Gastrocnemius medialis (tissue), 4 donors: ENCODE measurements around the gene ENKUR.

ENCODE experiments used
- POLR2A ChIP-seq, 2 donors: fragments of 450-650 bp; IDR thresholded peaks; one replicate each; pipeline ENCODE4 v1.6.1; 2017; ENCODE audit warnings: antibody characterized with exemption in 2 of 2, mild to moderate bottlenecking in 2 of 2, moderate library complexity in 2 of 2
- TF ChIP-seq, protein P1 (sequence below), 5 experiments: fragments of 450-650 bp in 3 of 5; fragments of 200-600 bp in 2 of 5; sonication (generic) in 2 of 5; IDR thresholded peaks in 4 of 5; conservative IDR thresholded peaks in 1 of 5; 1 replicate in 4 of 5; 2 replicates in 1 of 5; pipeline ENCODE4 v1.5.1; 2016 to 2019; ENCODE audit warnings: antibody characterized with exemption in 5 of 5, mild to moderate bottlenecking in 3 of 5, moderate library complexity in 3 of 5

DNA sequence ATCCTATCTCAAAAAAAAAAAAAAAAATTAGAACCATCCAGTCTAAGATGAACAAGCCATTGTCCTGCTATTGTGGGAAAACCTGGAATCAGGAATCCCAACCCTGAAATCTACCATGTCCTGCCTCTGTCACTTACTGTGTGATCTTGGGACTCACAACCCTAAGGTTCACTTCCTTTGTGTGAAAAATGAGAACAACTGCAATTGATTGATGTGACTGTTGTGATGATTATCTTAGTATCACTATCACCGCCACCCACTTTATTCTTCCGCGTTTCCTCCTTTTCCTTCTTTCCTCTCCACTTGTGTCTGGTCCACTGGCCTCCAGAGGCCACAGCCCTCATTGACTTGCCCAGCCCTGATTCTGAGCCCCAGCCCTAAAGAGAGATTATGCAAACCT, 50.9 kb downstream of the ENKUR start:
- TF ChIP-seq, protein P1, sequence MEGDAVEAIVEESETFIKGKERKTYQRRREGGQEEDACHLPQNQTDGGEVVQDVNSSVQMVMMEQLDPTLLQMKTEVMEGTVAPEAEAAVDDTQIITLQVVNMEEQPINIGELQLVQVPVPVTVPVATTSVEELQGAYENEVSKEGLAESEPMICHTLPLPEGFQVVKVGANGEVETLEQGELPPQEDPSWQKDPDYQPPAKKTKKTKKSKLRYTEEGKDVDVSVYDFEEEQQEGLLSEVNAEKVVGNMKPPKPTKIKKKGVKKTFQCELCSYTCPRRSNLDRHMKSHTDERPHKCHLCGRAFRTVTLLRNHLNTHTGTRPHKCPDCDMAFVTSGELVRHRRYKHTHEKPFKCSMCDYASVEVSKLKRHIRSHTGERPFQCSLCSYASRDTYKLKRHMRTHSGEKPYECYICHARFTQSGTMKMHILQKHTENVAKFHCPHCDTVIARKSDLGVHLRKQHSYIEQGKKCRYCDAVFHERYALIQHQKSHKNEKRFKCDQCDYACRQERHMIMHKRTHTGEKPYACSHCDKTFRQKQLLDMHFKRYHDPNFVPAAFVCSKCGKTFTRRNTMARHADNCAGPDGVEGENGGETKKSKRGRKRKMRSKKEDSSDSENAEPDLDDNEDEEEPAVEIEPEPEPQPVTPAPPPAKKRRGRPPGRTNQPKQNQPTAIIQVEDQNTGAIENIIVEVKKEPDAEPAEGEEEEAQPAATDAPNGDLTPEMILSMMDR (IDR thresholded peaks at IDR 0.05 in 4 of 5, conservative IDR thresholded peaks at IDR 0.05 in 1 of 5), result no peak
- TF ChIP-seq POLR2A (IDR thresholded peaks at IDR 0.05), result no peak
